GM19467 (cell line): ENCODE data around the gene GPNMB.
"Not testable (repeated sequence)": the region's sequence is repeated elsewhere in the genome, so short reads cannot be mapped to it uniquely, and the experiment has no call there.

Experiments used
- ATAC-seq: cut with Tn5 transposase; IDR thresholded peaks from one replicate; pipeline ENCODE4 v1.9.1; 2021; ENCODE audit warnings: mild to moderate bottlenecking, moderate library complexity; ENCODE audit not compliant: unreplicated experiment

Gene GPNMB

GRCh38 chr7:23246555-23246954, at the start of gene GPNMB:
Gene GPNMB (plus strand): TSS chr7:23246775. CDS start chr7:23246858, 83 bp downstream.
- no peak for ATAC-seq

- ATAC-seq = not testable (repeated sequence)
These were observed 48.8 kb upstream of the GPNMB start for GRCh38 chr7:23197745-23198144.

- no peak for ATAC-seq
These were observed 46.2 kb upstream of the GPNMB start for GRCh38 chr7:23200331-23200730.

GRCh38 chr7:23204241-23204640, 42.3 kb upstream of the GPNMB start:
- ATAC-seq = no peak

- ATAC-seq = no peak
These were observed 41.0 kb upstream of the GPNMB start for GRCh38 chr7:23205577-23205908.

GRCh38 chr7:23205909-23206767, 40.4 kb upstream of the GPNMB start:
- no peak for ATAC-seq

GRCh38 chr7:23207021-23207420, 39.6 kb upstream of the GPNMB start:
- ATAC-seq = no peak

DNA sequence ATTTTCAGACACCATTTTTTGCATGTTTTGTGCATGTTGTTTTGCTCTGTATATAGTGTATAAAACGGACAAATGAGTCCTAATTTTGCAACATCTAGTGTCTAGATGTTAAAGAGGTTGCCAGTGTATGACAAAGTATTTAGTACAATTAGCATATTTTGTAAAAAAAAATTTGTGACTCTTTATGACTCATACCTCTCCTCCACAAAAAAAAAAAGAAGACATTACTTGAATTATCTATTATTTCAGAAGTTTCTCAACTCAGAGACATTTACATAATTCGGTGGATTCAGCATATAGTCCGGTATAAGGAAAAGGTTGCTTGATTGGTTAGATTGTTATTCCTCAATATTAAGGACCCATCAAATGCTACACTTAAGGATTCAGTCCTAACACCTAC, 38.7 kb upstream of the GPNMB start:
- ATAC-seq = no peak

DNA sequence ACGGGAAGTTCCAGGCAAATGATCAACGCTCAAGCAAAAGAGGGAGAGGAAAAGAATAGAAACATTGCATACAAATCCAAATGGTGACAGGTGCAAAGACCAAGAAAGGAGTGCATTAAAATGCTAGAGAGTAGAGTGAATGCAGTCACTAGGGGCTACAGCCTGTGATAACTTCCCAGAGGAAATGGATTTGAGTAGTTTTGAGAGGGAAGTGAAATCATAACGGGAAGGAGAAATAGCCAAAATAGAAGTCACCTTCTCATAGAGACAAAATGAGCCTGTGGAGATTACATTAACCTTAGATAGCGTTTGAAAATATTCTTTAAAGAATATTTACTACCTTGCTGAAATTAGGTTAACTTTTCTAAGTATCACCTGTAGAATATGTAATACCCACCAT, 38.3 kb upstream of the GPNMB start:
- no peak for ATAC-seq

DNA sequence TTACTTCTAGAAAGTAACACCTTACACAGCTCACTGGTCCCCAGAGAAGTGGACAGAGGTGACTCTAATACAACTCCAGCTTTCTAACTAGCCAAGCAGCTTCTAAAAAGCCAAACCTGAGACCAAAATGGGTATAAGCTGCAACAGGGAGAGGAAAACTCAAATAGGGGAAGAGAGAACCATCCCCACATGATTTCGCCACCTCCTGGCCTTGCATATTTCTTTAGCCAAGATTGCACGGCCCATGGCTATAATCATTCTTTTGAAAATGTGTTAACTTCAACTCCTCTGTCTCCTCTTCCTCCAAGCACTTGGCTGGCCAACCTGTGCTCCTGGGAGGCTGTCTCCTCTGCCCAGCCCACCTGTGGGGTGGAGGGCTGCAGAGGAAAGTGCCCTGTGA, 36.1 kb upstream of the GPNMB start:
- no peak for ATAC-seq

DNA sequence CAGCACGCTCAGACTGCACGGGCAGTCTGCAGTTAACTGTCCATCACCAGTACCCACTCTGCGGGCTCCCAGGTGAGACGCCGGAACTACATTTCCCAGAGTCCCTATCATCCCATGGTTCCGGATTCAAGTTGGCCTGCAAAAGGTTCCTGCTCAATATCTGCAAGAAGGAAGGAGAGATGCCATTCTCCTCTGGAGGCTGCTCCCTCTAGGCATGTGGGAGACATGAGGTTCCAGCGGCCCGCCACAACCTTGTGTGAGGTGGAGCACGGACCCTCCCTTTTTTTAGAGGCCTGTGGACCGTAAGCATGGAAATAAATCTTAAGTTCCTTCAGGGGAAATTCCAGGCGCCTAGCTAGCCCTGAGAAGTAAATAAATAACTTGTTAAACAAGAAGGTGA, 35.0 kb upstream of the GPNMB start:
- ATAC-seq = no peak

DNA sequence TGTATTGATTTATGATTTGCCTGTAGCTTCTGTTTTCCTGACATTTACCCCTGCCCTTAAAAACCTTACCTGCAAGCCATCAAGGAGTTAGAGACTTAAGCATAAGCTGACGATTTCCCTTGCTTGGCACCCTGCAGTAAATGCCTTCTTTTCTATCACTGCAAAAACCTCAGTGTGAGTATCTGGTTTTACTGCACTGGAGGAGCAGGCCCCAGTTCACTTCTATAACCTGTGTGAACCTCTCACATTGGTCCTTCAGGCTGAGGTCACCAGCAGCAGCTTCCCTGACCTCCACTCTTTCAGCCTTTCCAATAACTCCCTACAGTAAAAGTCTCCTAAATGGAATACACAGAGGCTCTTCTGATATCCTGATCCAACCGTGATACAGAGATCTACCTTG, 34.2 kb upstream of the GPNMB start:
- ATAC-seq = no peak

GRCh38 chr7:23212841-23213240, 33.7 kb upstream of the GPNMB start:
- no peak for ATAC-seq

DNA sequence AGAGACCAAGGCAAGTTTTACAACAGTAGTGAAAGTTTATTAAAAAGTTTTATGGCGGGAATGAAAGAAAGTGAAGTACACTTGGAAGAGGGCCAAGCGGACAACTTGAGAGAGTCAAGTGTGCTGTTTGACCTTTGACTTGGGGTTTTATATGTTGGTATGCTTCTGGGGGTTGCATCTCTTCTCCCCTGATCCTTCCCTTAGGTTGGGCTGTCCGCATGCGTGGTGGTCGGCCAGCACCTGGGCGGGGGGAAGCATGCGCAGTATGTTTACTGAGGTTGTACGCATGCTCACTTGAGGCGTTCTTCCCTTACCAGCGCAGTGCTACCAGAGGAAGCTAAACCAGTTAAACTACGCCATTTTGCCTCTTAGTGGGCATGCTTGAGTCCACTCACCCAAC, 32.8 kb upstream of the GPNMB start:
- no peak for ATAC-seq

GRCh38 chr7:23214423-23214822, 32.2 kb upstream of the GPNMB start:
- ATAC-seq = no peak

DNA sequence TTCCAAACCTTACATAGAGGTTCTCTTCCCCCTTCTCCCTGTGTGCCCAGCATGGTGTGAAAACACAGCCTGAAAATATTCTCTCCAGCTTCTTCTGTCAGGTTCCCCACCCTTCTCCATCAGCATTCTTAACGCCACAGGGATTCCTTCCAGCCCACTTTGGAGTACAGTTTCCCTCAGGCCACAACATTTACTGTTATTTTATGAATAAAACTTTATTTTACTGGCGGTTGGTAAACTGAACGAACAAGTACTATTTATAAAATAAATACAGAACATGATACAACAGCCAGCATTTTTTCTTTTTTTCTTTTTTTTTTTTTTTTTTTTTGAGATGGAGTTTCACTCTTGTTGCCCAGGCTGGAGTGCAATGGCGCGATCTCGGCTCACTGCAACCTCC, 31.6 kb upstream of the GPNMB start:
- ATAC-seq = no peak

DNA sequence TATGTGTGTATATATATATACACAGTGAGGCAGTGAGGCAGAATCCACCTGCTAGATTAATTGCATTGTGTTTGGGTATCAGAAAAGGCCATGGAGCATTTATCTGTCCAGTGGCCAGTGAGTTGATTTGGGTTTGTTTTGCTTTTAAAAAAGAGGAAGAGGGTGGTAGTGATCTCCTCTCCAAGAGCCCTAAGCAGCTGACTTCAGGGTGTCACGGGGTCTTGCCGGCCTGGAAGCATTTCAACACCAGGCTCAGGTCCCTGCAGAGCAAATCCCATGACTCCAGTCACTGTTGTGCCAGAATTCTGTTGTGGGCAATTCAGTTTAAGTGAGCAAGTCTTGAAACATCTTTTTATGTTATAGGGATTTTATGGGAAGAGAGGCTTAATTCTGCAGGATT, 30.6 kb upstream of the GPNMB start:
- no peak for ATAC-seq

GRCh38 chr7:23218196-23218595, 28.4 kb upstream of the GPNMB start:
- ATAC-seq = no peak

DNA sequence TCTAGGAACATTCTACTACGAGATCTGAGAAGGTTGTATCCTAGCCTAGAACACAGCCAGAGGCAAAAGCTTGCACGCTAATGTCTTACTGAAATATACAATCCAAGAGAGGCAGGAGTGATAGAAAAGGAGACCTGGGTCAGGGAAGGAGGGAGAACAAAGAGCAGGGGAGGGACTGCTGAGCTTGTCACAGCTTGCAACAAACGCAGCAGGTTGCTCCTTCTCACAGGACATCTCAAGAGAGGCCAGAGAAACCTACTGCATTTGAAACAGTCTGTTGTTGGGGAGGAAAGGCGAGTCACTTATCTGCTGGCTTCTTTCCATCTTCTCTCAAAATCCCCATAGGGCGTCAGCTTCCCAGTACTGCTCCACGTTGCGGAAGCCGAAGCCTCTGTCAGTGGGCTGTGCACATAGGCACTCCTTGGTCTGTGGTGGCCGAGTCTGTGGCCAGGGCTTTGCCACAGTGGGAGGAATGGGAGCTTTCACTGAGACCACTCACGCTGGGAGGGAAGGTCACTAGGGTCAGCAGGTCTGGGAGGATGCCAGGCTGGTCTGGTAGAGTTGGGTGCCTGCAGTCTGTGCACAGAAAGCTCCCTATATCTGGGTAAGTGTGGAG, 25.8 kb upstream of the GPNMB start:
- ATAC-seq = no peak

GRCh38 chr7:23222439-23223030, 24.0 kb upstream of the GPNMB start:
- no peak for ATAC-seq

DNA sequence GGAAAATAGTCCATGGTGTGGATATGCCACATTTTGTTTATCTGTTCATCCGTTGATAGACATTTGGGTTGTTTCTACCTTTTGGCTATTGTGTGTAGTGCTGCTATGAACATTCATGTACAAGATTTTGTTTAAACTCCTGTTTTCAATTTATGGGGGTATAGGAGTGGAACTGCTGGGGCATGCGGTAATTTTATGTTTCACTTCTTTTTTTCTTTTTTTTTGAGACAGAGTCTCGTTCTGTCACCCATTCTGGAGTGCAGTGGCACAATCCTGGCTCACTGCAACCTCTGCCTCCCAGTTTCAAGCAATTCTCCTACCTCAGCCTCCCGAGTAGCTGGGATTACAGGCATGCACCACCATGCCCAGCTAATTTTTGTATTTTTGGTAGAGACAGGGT, 22.2 kb upstream of the GPNMB start:
- not testable (repeated sequence) for ATAC-seq

- ATAC-seq = no peak
These were observed 19.6 kb upstream of the GPNMB start for GRCh38 chr7:23226844-23227450.
